Adrenal gland (tissue), 12 donors: ENCODE results near the gene LZTR1. TPM values are rescaled to one million over a fixed set of nuclear protein-coding genes. Genes with fewer than 3 reads are reported as not detected.

Experiments used
- DNase-seq, 7 donors: peaks; one replicate each; pipeline ENCODE4 v3.0.0-alpha.2; 2019 to 2020
- H3K27ac ChIP-seq, 5 donors: fragments of 200-600 bp; sonication (generic) in 4 of 5; 1 replicate in 3 of 5; 2 replicates in 2 of 5; pipeline versions ENCODE4 v1.5.1 to v1.8.0; 2016 to 2020; ENCODE audit warnings: mild to moderate bottlenecking in 1 of 5
- H3K27me3 ChIP-seq: fragments of 200-600 bp; 2 replicates; pipeline ENCODE4 v1.8.0; 2021
- H3K36me3 ChIP-seq, 2 donors: fragments of 200-600 bp; replicated peaks in 1 of 2; 1 replicate in 1 of 2; 2 replicates in 1 of 2; pipeline versions ENCODE4 v1.5.1 to v1.8.0; 2018 to 2022
- H3K4me1 ChIP-seq, 2 donors: fragments of 200-600 bp; replicated peaks in 1 of 2; 1 replicate in 1 of 2; 2 replicates in 1 of 2; pipeline versions ENCODE4 v1.5.1 to v1.8.0; 2018 to 2021
- H3K4me3 ChIP-seq, 4 donors: fragments of 200-600 bp; sonication (generic) in 3 of 4; one replicate each; pipeline ENCODE4 v1.5.1; 2016 to 2018
- H3K9me3 ChIP-seq, 3 donors: fragments of 200-600 bp; sonication (generic) in 1 of 3; replicated peaks in 1 of 3; 1 replicate in 2 of 3; 2 replicates in 1 of 3; pipeline versions ENCODE4 v1.5.1 to v1.8.0; 2016 to 2021
- CTCF ChIP-seq, 6 experiments: fragments of 450-650 bp in 4 of 6; fragments of 200-600 bp in 2 of 6; sonication (generic) in 1 of 6; IDR thresholded peaks; 1 replicate in 5 of 6; 2 replicates in 1 of 6; pipeline versions ENCODE4 v1.5.1 to v1.8.0; 2016 to 2021; ENCODE audit warnings: antibody characterized with exemption in 6 of 6, mild to moderate bottlenecking in 2 of 6, moderate library complexity in 1 of 6
- POLR2A ChIP-seq, 2 donors: fragments of 450-650 bp; IDR thresholded peaks; one replicate each; pipeline ENCODE4 v1.6.1; 2017; ENCODE audit warnings: antibody characterized with exemption in 2 of 2, mild to moderate bottlenecking in 2 of 2, moderate library complexity in 1 of 2
- WGBS, 4 donors: extraction: QIAGEN DNeasy Blood & Tissue Kit in 2 of 4; methylation state at CpG; one replicate each; pipeline versions ENCODE4 v1.1.5 to v1.1.7; 2013 to 2017; 5-methylcytosine and 5-hydroxymethylcytosine counted together
- intact Hi-C, 2 donors: fragments of 100-400 bp; cut with DNase I; formaldehyde crosslinking; loops; one replicate each; pipeline versions ENCODE4 v1.14.1 to v1.15.0; 2022 to 2023
- polyA plus RNA-seq, 3 donors: library from polyadenylated mRNA; stranded (reverse); fragments of 200-250 nt in 2 of 3; fragments of 350-450 nt in 1 of 3; fragmentation: Illumina TruSeq in 1 of 3; extraction: RNeasy Lipid Tissue Mini Kit (QIAGEN cat#74804) in 1 of 3; gene quantifications; one replicate each; pipeline ENCODE4 v1.2.3, GENCODE V29; 2013 to 2014
- total RNA-seq, 9 donors: library from RNA; depleted of rRNA in 4 of 9; stranded (reverse); fragments of >200 nt in 4 of 9; fragments of 120-200 nt in 1 of 9; fragmentation: NEBNext Ultra II Directional in 1 of 9; extraction: Animal tissue kit (Norgen Biotek cat#: 25700) in 1 of 9; gene quantifications; one replicate each; pipeline versions ENCODE4 v1.1.0 to v1.2.4, GENCODE V29; 2013 to 2023
- donor health status: healthy with polysubstance abuse.
- donor health status: Bipolar disorder and iron deficiency.
- donor health status: DM: yes; HTN: yes; CAD: no.
- donor health status: DM: no; HTN: no; CAD: no.
- donor health status: DM: no; HTN: no; CAD: no.
- donor health status: DM: yes; HTN: yes; CAD: no.

The LZTR1 gene
- total and polyA plus RNA-seq, 12 donors, result 32.6 to 100 (median 55.8) TPM

GRCh38 chr22:21030621-21031544, 48.8 kb downstream of the LZTR1 start:
- TF ChIP-seq POLR2A (IDR thresholded peaks at IDR 0.05), result no peak
- TF ChIP-seq CTCF (IDR thresholded peaks at IDR 0.05), result no peak
- Histone ChIP-seq H3K27me3 (no peaks in the 10 kb centered on the region), H3K36me3 (no peaks in the 10 kb centered on the region), H3K9me3 (no peaks in the 10 kb centered on the region), H3K4me1 (peaks cover 6 to 13% of the 10 kb centered on the region in 2 donors), H3K27ac (no peak overlapping the region), H3K4me3 (no peak overlapping the region)
- DNase-seq, result no peak
- intact Hi-C loops, result no loop called here
- whole genome bisulfite sequencing, 4 donors, result 92 to 96% (median 94%) methylated on average over 21 to 40 of the region's 40 CpGs

- H3K4me3 ChIP-seq, result no peak overlapping the region
- no peaks in the 10 kb centered on the region for H3K36me3 ChIP-seq
- no peak overlapping the region for H3K27ac ChIP-seq
- H3K27me3 ChIP-seq, result no peaks in the 10 kb centered on the region
- intact Hi-C loops, result no loop called here
- H3K4me1 ChIP-seq, result peaks cover 6 to 13% of the 10 kb centered on the region in 2 donors
- WGBS, 4 donors, result 86 to 94% (median 90%) methylated on average over 10 to 18 of the region's 18 CpGs; no CpG with 5 or more reads in 1 of the 4 donors
- DNase-seq, result no peak
- no peak for TF ChIP-seq CTCF (IDR thresholded peaks at IDR 0.05)
- no peak for TF ChIP-seq POLR2A (IDR thresholded peaks at IDR 0.05)
- no peaks in the 10 kb centered on the region for H3K9me3 ChIP-seq
These were observed 49.5 kb downstream of the LZTR1 start for GRCh38 chr22:21031545-21032036.

- Histone ChIP-seq H3K4me3 (peak within 1 kb of the TSS in 2 of 4 donors; percentile 15 to 44), H3K27ac (peak within 1 kb of the TSS in 2 of 5 donors; percentile 8 to 50), H3K9me3 (no peaks in the 10 kb centered on the region), H3K27me3 (no peaks in the 10 kb centered on the region), H3K36me3 (no peaks in the 10 kb centered on the region), H3K4me1 (peaks cover 6 to 13% of the 10 kb centered on the region in 2 donors)
- intact Hi-C loops, result no loop called here
- WGBS, 4 donors, result 5 to 50% (median 12%) methylated on average over 1 to 59 of the region's 59 CpGs
- DNase-seq, result peak in 5 of 7 donors; percentile 37 to 66 (median 50)
- TF ChIP-seq POLR2A (IDR thresholded peaks at IDR 0.05) (no peak), CTCF (IDR thresholded peaks at IDR 0.05) (no peak)
These were observed 50.2 kb downstream of the LZTR1 start, which contains the start of gene SLC7A4 for GRCh38 chr22:21032037-21032867. TSS of gene SLC7A4 (minus strand) at chr22:21032561. CDS start at chr22:21031812, 749 bp downstream.
